HEK293T (cell line): ENCODE measurements around the gene ACIN1.

Source experiments
- CTCF ChIA-PET: fragments of 350-600 bp; formaldehyde crosslinking; extraction: SDS; loops from one replicate; lab custom pipeline; 2021; ENCODE audit warnings: antibody characterized with exemption, inconsistent platforms; lab: Yijun Ruan, JAX
- POLR2A ChIA-PET: fragments of 350-600 bp; formaldehyde crosslinking; extraction: SDS; loops from one replicate; lab custom pipeline; 2020; ENCODE audit warnings: antibody characterized with exemption, inconsistent platforms; lab: Yijun Ruan, JAX
- DNase-seq: peaks from one replicate; pipeline ENCODE4 v3.0.0; 2012; ENCODE audit warnings: mixed read lengths; ENCODE audit errors: extremely low spot score
- ARNT ChIP-seq: fragments of 450-650 bp; IDR thresholded peaks from 2 replicates; pipeline ENCODE4 v1.6.1; 2017; ENCODE audit warnings: mild to moderate bottlenecking
- BHLHE40 ChIP-seq: fragments of 450-650 bp; IDR thresholded peaks from 2 replicates; pipeline ENCODE4 v1.6.1; 2016; ENCODE audit warnings: mild to moderate bottlenecking, moderate library complexity, borderline replicate concordance
- CTBP1 ChIP-seq: fragments of 450-650 bp; IDR thresholded peaks from 2 replicates; pipeline ENCODE4 v1.6.1; 2016; ENCODE audit warnings: borderline replicate concordance
- ELF4 ChIP-seq: fragments of 450-650 bp; IDR thresholded peaks from 2 replicates; pipeline ENCODE4 v1.6.1; 2017; ENCODE audit warnings: antibody characterized with exemption
- FOXA1 ChIP-seq: fragments of 450-650 bp; IDR thresholded peaks from 2 replicates; pipeline ENCODE4 v1.6.1; 2016; ENCODE audit warnings: mild to moderate bottlenecking
- FOXK2 ChIP-seq: fragments of 450-650 bp; IDR thresholded peaks from 2 replicates; pipeline ENCODE4 v1.6.1; 2016; ENCODE audit warnings: mild to moderate bottlenecking
- FOXM1 ChIP-seq: fragments of 450-650 bp; IDR thresholded peaks from 2 replicates; pipeline ENCODE4 v1.6.1; 2017; ENCODE audit warnings: mild to moderate bottlenecking, borderline replicate concordance
- HDGF ChIP-seq: fragments of 450-650 bp; IDR thresholded peaks from 2 replicates; pipeline ENCODE4 v1.6.1; 2017; ENCODE audit warnings: antibody characterized with exemption, borderline replicate concordance
- L3MBTL2 ChIP-seq: fragments of 450-650 bp; conservative IDR thresholded peaks from 2 replicates; pipeline ENCODE4 v1.6.1; 2016; ENCODE audit warnings: mild to moderate bottlenecking
- LEF1 ChIP-seq: fragments of 450-650 bp; IDR thresholded peaks from 2 replicates; pipeline ENCODE4 v1.6.1; 2017; ENCODE audit warnings: mild to moderate bottlenecking, borderline replicate concordance
- NFRKB ChIP-seq: fragments of 450-650 bp; IDR thresholded peaks from 2 replicates; pipeline ENCODE4 v1.6.1; 2016; ENCODE audit warnings: mild to moderate bottlenecking, moderate library complexity
- PKNOX1 ChIP-seq: fragments of 450-650 bp; IDR thresholded peaks from 2 replicates; pipeline ENCODE4 v1.6.1; 2016
- SP1 ChIP-seq: fragments of 450-650 bp; IDR thresholded peaks from 2 replicates; pipeline ENCODE4 v1.6.1; 2017
- SUZ12 ChIP-seq: fragments of 450-650 bp; IDR thresholded peaks from 2 replicates; pipeline ENCODE4 v1.6.1; 2016; ENCODE audit warnings: mild to moderate bottlenecking
- TARDBP ChIP-seq: fragments of 450-650 bp; IDR thresholded peaks from 2 replicates; pipeline ENCODE4 v1.6.1; 2016
- ZNF384 ChIP-seq: fragments of 450-650 bp; IDR thresholded peaks from 2 replicates; pipeline ENCODE4 v1.6.1; 2016

The ACIN1 gene

GRCh38 chr14:23051141-23052057 lies 43.5 kb downstream of the ACIN1 start:
- no peak for TF ChIP-seq FOXM1
- no peak for TF ChIP-seq HDGF
- TF ChIP-seq ARNT, result no peak
- no peak for TF ChIP-seq L3MBTL2
- TF ChIP-seq BHLHE40, result no peak
- TF ChIP-seq NFRKB, result no peak
- no peak for TF ChIP-seq FOXK2
- TF ChIP-seq CTBP1, result no peak
- no peak for TF ChIP-seq SP1
- CTCF ChIA-PET, result interaction anchor here (2.7 to 9.0 kb wide), 2 partner anchors 57 to 65 kb away, joined by 18 to 133 read pairs; no protein-coding TSS in a partner anchor
- POLR2A ChIA-PET, result interaction anchor here (0.8 to 2.6 kb wide), 5 partner anchors 45 to 132 kb away, joined by 3 to 14 read pairs (median 3); partner anchors contain the start of gene RBM23
- no peak for DNase-seq

GRCh38 chr14:23049011-23049410 lies 45.9 kb downstream of the ACIN1 start:
- CTCF ChIA-PET, result interaction anchor here (0.6 to 1.3 kb wide), 3 partner anchors 25 to 62 kb away, joined by 3 to 6 read pairs (median 3); no protein-coding TSS in a partner anchor
- POLR2A ChIA-PET, result interaction anchor here (1.0 kb wide), 1 partner anchor 9 kb away, joined by 4 read pairs; the partner anchor contains the start of gene CDH24
- no peak for TF ChIP-seq CTBP1
- no peak for TF ChIP-seq ELF4
- TF ChIP-seq LEF1, result no peak
- no peak for TF ChIP-seq ARNT
- TF ChIP-seq BHLHE40, result no peak
- DNase-seq, result no peak

GRCh38 chr14:23047751-23048693 lies 46.9 kb downstream of the ACIN1 start:
- ChIA-PET POLR2A (interaction anchor here (1.0 kb wide), 1 partner anchor 10 kb away, joined by 4 read pairs; the partner anchor contains the start of gene CDH24), CTCF (interaction anchor here (0.7 to 1.6 kb wide), 3 partner anchors 10 to 61 kb away, joined by 3 to 6 read pairs (median 6); no protein-coding TSS in a partner anchor)
- TF ChIP-seq TARDBP, result no peak
- TF ChIP-seq FOXA1, result no peak
- TF ChIP-seq SUZ12, result no peak
- DNase-seq, result no peak

DNA sequence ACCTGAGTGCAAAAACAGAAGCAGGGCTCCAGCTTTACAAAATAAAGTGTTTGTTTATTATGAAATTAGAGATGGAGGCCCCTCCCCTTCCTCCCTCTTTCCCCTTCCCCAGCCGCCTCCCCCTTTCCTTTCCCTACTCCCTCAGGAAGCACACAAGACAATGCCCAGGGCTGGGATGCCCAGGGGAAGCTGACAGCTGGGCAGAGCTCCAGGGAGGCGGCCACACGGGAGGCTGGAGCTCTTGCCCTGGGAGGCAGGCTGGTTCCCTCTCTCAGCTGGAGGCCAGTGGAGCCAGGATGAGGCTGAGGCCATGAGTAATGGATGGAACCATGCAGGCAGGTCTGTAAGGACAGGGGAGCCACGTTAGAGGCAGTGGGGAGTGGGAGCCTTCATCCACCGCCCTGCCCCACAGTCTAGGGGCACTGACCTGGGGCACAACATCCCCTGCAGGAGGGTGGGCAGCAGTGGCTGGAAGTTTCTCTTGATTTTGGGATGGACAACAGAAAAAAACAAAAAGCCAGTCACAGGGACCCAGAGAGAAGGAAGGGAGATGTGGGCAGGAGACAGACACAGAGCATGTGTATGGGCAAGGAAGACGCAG lies 47.8 kb downstream of the ACIN1 start:
- ChIA-PET CTCF (interaction anchor here (0.7 to 1.6 kb wide), 2 partner anchors 11 to 50 kb away, joined by 3 to 6 read pairs; no protein-coding TSS in a partner anchor), POLR2A (interaction anchor here (1.2 kb wide), 1 partner anchor 40 kb away, joined by 5 read pairs; no protein-coding TSS in a partner anchor)
- DNase-seq, result no peak
- TF ChIP-seq HDGF (no peak), PKNOX1 (no peak), FOXK2 (no peak), FOXM1 (no peak), NFRKB (no peak), TARDBP (no peak), ZNF384 (no peak), SP1 (no peak), FOXA1 (no peak), L3MBTL2 (no peak), LEF1 (no peak), CTBP1 (no peak), BHLHE40 (no peak), ELF4 (no peak), ARNT (no peak), SUZ12 (no peak)

- POLR2A ChIA-PET, result no interaction called here
- CTCF ChIA-PET, result no interaction called here
- DNase-seq, result no peak
- TF ChIP-seq FOXM1, result no peak
- no peak for TF ChIP-seq TARDBP
- TF ChIP-seq LEF1, result no peak
- TF ChIP-seq PKNOX1, result no peak
- TF ChIP-seq NFRKB, result no peak
- TF ChIP-seq CTBP1, result no peak
- no peak for TF ChIP-seq ARNT
- no peak for TF ChIP-seq FOXK2
- TF ChIP-seq ZNF384, result no peak
- TF ChIP-seq SP1, result no peak
- no peak for TF ChIP-seq SUZ12
- no peak for TF ChIP-seq L3MBTL2
- no peak for TF ChIP-seq HDGF
- TF ChIP-seq FOXA1, result no peak
- no peak for TF ChIP-seq ELF4
Measured at GRCh38 chr14:23045419-23046357, 49.2 kb downstream of the ACIN1 start.
